IMR-90 (cell line): Measurements from ENCODE around the gene PARVB. TPM values are rescaled to one million over a fixed set of nuclear protein-coding genes. Genes with fewer than 3 reads are reported as not detected.

Experiments
- ATAC-seq: fragments of 200-7000 bp; cut with Tn5 transposase; 2 replicates; pipeline ENCODE4 v1.9.1; 2020; ENCODE audit warnings: low read depth, mild to moderate bottlenecking, moderate library complexity
- BruUV-seq: library from RNA; stranded (reverse); fragments of 400-500 nt; replicated peaks from 2 replicates; lab custom pipeline; 2021; lab: Mats Ljungman, UMichigan
- CTCF ChIA-PET: fragments of 300-600 bp; formaldehyde crosslinking; extraction: SDS; loops from one replicate; lab custom pipeline; 2021; ENCODE audit warnings: antibody characterized with exemption; lab: Yijun Ruan, JAX
- POLR2A ChIA-PET: fragments of 300-600 bp; sonication (Branson Sonifier 250); formaldehyde crosslinking; loops from one replicate; lab custom pipeline; 2022; ENCODE audit warnings: antibody characterized with exemption; ENCODE audit not compliant: unreplicated experiment; lab: Charles Lee
- DNase-seq: peaks from one replicate; pipeline ENCODE4 v3.0.0; 2013
- H2AFZ ChIP-seq: replicated peaks from 2 replicates; pipeline ENCODE3; 2013; ENCODE audit warnings: low read length, mild to moderate bottlenecking; ENCODE audit not compliant: poor library complexity
- H2AK5ac ChIP-seq: 2 replicates; pipeline ENCODE4 v1.6.1; 2013; ENCODE audit warnings: low read depth, low read length, inconsistent platforms
- H2AK9ac ChIP-seq: replicated peaks from 2 replicates; pipeline ENCODE3; 2013; ENCODE audit warnings: mild to moderate bottlenecking, low read depth, low read length, moderate library complexity; ENCODE audit not compliant: poor library complexity
- H2BK120ac ChIP-seq: 2 replicates; pipeline ENCODE4 v1.6.1; 2013; ENCODE audit warnings: low read depth, low read length, inconsistent platforms
- H2BK15ac ChIP-seq: 3 replicates; pipeline ENCODE4 v1.6.1; 2013; ENCODE audit warnings: low read depth, low read length, inconsistent platforms
- H2BK20ac ChIP-seq: 2 replicates; pipeline ENCODE4 v1.6.1; 2013; ENCODE audit warnings: low read depth, mild to moderate bottlenecking, inconsistent platforms, low read length, moderate library complexity
- H2BK5ac ChIP-seq: 2 replicates; pipeline ENCODE4 v1.6.1; 2013; ENCODE audit warnings: mild to moderate bottlenecking, low read depth, low read length, inconsistent platforms; ENCODE audit not compliant: poor library complexity, severe bottlenecking
- H3K14ac ChIP-seq: replicated peaks from 2 replicates; pipeline ENCODE4 v1.6.1; 2013; ENCODE audit warnings: low read depth, low read length, inconsistent platforms
- H3K18ac ChIP-seq: 2 replicates; pipeline ENCODE4 v1.6.1; 2013; ENCODE audit warnings: low read depth, low read length, control low read depth
- H3K23ac ChIP-seq: 2 replicates; pipeline ENCODE4 v1.6.1; 2013; ENCODE audit warnings: low read depth, low read length, inconsistent platforms
- H3K27ac ChIP-seq: 2 replicates; pipeline ENCODE4 v1.5.1; 2013; ENCODE audit warnings: mild to moderate bottlenecking, control low read depth, low read length; ENCODE audit not compliant: insufficient read depth
- H3K27me3 ChIP-seq: 2 replicates; pipeline ENCODE4 v1.6.1; 2013; ENCODE audit warnings: low read length; ENCODE audit not compliant: control insufficient read depth, insufficient read depth
- H3K36me3 ChIP-seq: 2 replicates; pipeline ENCODE4 v1.6.1; 2013; ENCODE audit warnings: low read length, mixed read lengths; ENCODE audit not compliant: control insufficient read depth, insufficient read depth
- H3K4ac ChIP-seq: 2 replicates; pipeline ENCODE4 v1.6.1; 2013; ENCODE audit warnings: low read depth, low read length, inconsistent platforms
- H3K4me1 ChIP-seq: 2 replicates; pipeline ENCODE4 v1.6.1; 2013; ENCODE audit warnings: low read length, mixed read lengths; ENCODE audit not compliant: control insufficient read depth, insufficient read depth
- H3K4me2 ChIP-seq: 2 replicates; pipeline ENCODE4 v1.6.1; 2013; ENCODE audit warnings: low read depth, mild to moderate bottlenecking, control low read depth, low read length, moderate library complexity
- H3K4me3 ChIP-seq: 2 replicates; pipeline ENCODE4 v1.5.1; 2013; ENCODE audit warnings: low read depth, mild to moderate bottlenecking, control low read depth, low read length, moderate library complexity; ENCODE audit not compliant: insufficient read depth
- H3K56ac ChIP-seq: 2 replicates; pipeline ENCODE4 v1.6.1; 2013; ENCODE audit warnings: low read length, inconsistent platforms; ENCODE audit not compliant: insufficient read depth; ENCODE audit errors: extremely low read depth
- H3K79me1 ChIP-seq, 2 experiments: 2 replicates each; pipeline ENCODE4 v1.6.1; 2013; ENCODE audit warnings: low read length in 2 of 2, inconsistent platforms in 1 of 2, low read depth in 1 of 2
- H3K9ac ChIP-seq: 2 replicates; pipeline ENCODE4 v1.6.1; 2013; ENCODE audit warnings: low read depth, low read length, control low read depth
- H3K9me1 ChIP-seq: 2 replicates; pipeline ENCODE4 v1.6.1; 2013; ENCODE audit warnings: low read length, inconsistent platforms; ENCODE audit not compliant: insufficient read depth
- H3K9me3 ChIP-seq: 2 replicates; pipeline ENCODE4 v1.6.1; 2013; ENCODE audit warnings: low read length; ENCODE audit not compliant: control insufficient read depth, insufficient read depth
- H4K20me1 ChIP-seq: 2 replicates; pipeline ENCODE4 v1.6.1; 2013; ENCODE audit warnings: low read length, inconsistent platforms; ENCODE audit not compliant: insufficient read depth
- H4K5ac ChIP-seq: 2 replicates; pipeline ENCODE4 v1.6.1; 2013; ENCODE audit warnings: mild to moderate bottlenecking, low read depth, low read length, control low read depth
- H4K8ac ChIP-seq, 2 experiments: 2 replicates each; pipeline ENCODE4 v1.6.1; 2013; ENCODE audit warnings: low read depth in 2 of 2, low read length in 2 of 2, control low read depth in 1 of 2, inconsistent platforms in 1 of 2
- H4K91ac ChIP-seq: 2 replicates; pipeline ENCODE4 v1.6.1; 2013; ENCODE audit warnings: low read depth, low read length, inconsistent platforms; ENCODE audit not compliant: insufficient read depth
- ELK1 ChIP-seq: fragments of 150-350 bp; IDR thresholded peaks from 2 replicates; pipeline ENCODE4 v1.6.1; 2016; ENCODE audit warnings: low read depth, mild to moderate bottlenecking, low read length, moderate library complexity, borderline replicate concordance
- FOS ChIP-seq: fragments of 150-350 bp; IDR thresholded peaks from 2 replicates; pipeline ENCODE4 v1.6.1; 2016; ENCODE audit warnings: low read depth, low read length
- MAFK ChIP-seq: IDR thresholded peaks from 2 replicates; pipeline ENCODE4 v1.6.1; 2012; ENCODE audit warnings: low read depth, low read length, improper control_type of control experiment
- RFX5 ChIP-seq: IDR thresholded peaks from 2 replicates; pipeline ENCODE4 v1.8.0; 2012; ENCODE audit warnings: low read depth, mild to moderate bottlenecking, low read length, moderate library complexity
- USF2 ChIP-seq: fragments of 150-350 bp; IDR thresholded peaks from 2 replicates; pipeline ENCODE4 v1.6.1; 2017; ENCODE audit warnings: mild to moderate bottlenecking, antibody characterized with exemption, low read length, low read depth
- WGBS, 2 experiments: methylation state at CpG; one replicate each; pipeline versions ENCODE4 v1.1.5 to v1.1.7; 2013; ENCODE audit warnings: missing lambda C conversion rate in 2 of 2; ENCODE audit not compliant: insufficient read length in 1 of 2; ENCODE audit errors: extremely low coverage in 2 of 2; 5-methylcytosine and 5-hydroxymethylcytosine counted together
- dilution Hi-C: fragments of 300-500 bp; cut with HindIII; formaldehyde crosslinking; loops from one replicate; pipeline ENCODE4 v1.14.3; 2018; ENCODE audit warnings: low sequenced_read_pairs; ENCODE audit not compliant: unreplicated experiment
- in situ Hi-C: fragments of 300-500 bp; cut with MboI; formaldehyde crosslinking; loops from 3 replicates; pipeline ENCODE4 v1.14.3; 2019; ENCODE audit warnings: low sequenced_read_pairs, inconsistent platforms, mixed read lengths
- intact Hi-C: fragments of 100-400 bp; cut with micrococcal nuclease; formaldehyde crosslinking; loops from 2 replicates; pipeline ENCODE4 v1.10.0; 2022
- polyA plus RNA-seq, 3 experiments: library from polyadenylated mRNA; depleted of rRNA; stranded (reverse); fragments of >200 nt; gene quantifications; 2 replicates each; pipeline ENCODE4 v1.2.3, GENCODE V29; 2012; ENCODE audit warnings: low replicate concordance in 1 of 3
- total RNA-seq: library from RNA; depleted of rRNA; stranded (reverse); fragments of >200 nt; gene quantifications from 2 replicates; pipeline ENCODE4 v1.2.3, GENCODE V29; 2012

The PARVB gene
- total and polyA plus RNA-seq, 2 of the 4 experiments (the other 2 are of a cell fraction) = 44.3 to 53.9 TPM

- Histone ChIP-seq H3K36me3 (no peaks in the 10 kb centered on the region; the same call in 1 of the 2 replicates), H3K9me1 (peaks cover 10% of the 10 kb centered on the region), H3K27ac (no peak overlapping the region), H4K20me1 (no peaks in the 10 kb centered on the region), H3K79me1 (no peaks in the 10 kb centered on the region; a peak in 1 of 4 replicates), H2BK15ac (no peak overlapping the region), H2AK5ac (no peak overlapping the region), H2AK9ac (no peak overlapping the region), H3K56ac (no peak overlapping the region), H2BK20ac (no peak overlapping the region), H4K5ac (no peak overlapping the region), H3K14ac (no peak overlapping the region), H3K4me2 (no peak overlapping the region), H3K18ac (no peak overlapping the region), H3K23ac (no peak overlapping the region), H4K91ac (no peak overlapping the region), H3K4me1 (peaks cover 10% of the 10 kb centered on the region), H3K27me3 (no peaks in the 10 kb centered on the region), H3K4me3 (no peak overlapping the region), H3K9ac (no peak overlapping the region), H4K8ac (no peak overlapping the region), H2AFZ (no peak overlapping the region), H2BK120ac (no peak overlapping the region), H3K9me3 (no peaks in the 10 kb centered on the region), H3K4ac (no peak overlapping the region), H2BK5ac (peak overlapping the region; percentile 89)
- in situ Hi-C loops (no loop called here), intact Hi-C loops (no loop called here), dilution Hi-C loops (no loop called here)
- CTCF ChIA-PET = no interaction called here
- no TSS peak for BruUV-seq
- POLR2A ChIA-PET = no interaction called here
- no peak for TF ChIP-seq MAFK
- TF ChIP-seq FOS = no peak
- TF ChIP-seq RFX5 = no peak
- no peak for TF ChIP-seq ELK1
- no peak for TF ChIP-seq USF2
- ATAC-seq (no peak), DNase-seq (no peak)
- 90% methylated on average over 2 of the region's 14 CpGs; no CpG with 5 or more reads in 1 of the 2 experiments for WGBS, 2 experiments
Observed at GRCh38 chr22:44155115-44155514, 131.0 kb downstream of the PARVB start.
